IMR-90 (cell line): ENCODE measurements around the gene UGGT1. TPM values are rescaled to one million over a fixed set of nuclear protein-coding genes. Genes with fewer than 3 reads are reported as not detected.

Experiments used
- ATAC-seq: fragments of 200-7000 bp; cut with Tn5 transposase; 2 replicates; pipeline ENCODE4 v1.9.1; 2020; ENCODE audit warnings: low read depth, mild to moderate bottlenecking, moderate library complexity
- BruUV-seq: library from RNA; stranded (reverse); fragments of 400-500 nt; replicated peaks from 2 replicates; lab custom pipeline; 2021; lab: Mats Ljungman, UMichigan
- CTCF ChIA-PET: fragments of 300-600 bp; formaldehyde crosslinking; extraction: SDS; loops from one replicate; lab custom pipeline; 2021; ENCODE audit warnings: antibody characterized with exemption; lab: Yijun Ruan, JAX
- POLR2A ChIA-PET: fragments of 300-600 bp; sonication (Branson Sonifier 250); formaldehyde crosslinking; loops from one replicate; lab custom pipeline; 2022; ENCODE audit warnings: antibody characterized with exemption; ENCODE audit not compliant: unreplicated experiment; lab: Charles Lee
- DNase-seq: peaks from one replicate; pipeline ENCODE4 v3.0.0; 2013
- H2AFZ ChIP-seq: replicated peaks from 2 replicates; pipeline ENCODE3; 2013; ENCODE audit warnings: low read length, mild to moderate bottlenecking; ENCODE audit not compliant: poor library complexity
- H2AK5ac ChIP-seq: 2 replicates; pipeline ENCODE4 v1.6.1; 2013; ENCODE audit warnings: low read depth, low read length, inconsistent platforms
- H2AK9ac ChIP-seq: replicated peaks from 2 replicates; pipeline ENCODE3; 2013; ENCODE audit warnings: mild to moderate bottlenecking, low read depth, low read length, moderate library complexity; ENCODE audit not compliant: poor library complexity
- H2BK120ac ChIP-seq: 2 replicates; pipeline ENCODE4 v1.6.1; 2013; ENCODE audit warnings: low read depth, low read length, inconsistent platforms
- H2BK15ac ChIP-seq: 3 replicates; pipeline ENCODE4 v1.6.1; 2013; ENCODE audit warnings: low read depth, low read length, inconsistent platforms
- H2BK20ac ChIP-seq: 2 replicates; pipeline ENCODE4 v1.6.1; 2013; ENCODE audit warnings: low read depth, mild to moderate bottlenecking, inconsistent platforms, low read length, moderate library complexity
- H2BK5ac ChIP-seq: 2 replicates; pipeline ENCODE4 v1.6.1; 2013; ENCODE audit warnings: mild to moderate bottlenecking, low read depth, low read length, inconsistent platforms; ENCODE audit not compliant: poor library complexity, severe bottlenecking
- H3K14ac ChIP-seq: replicated peaks from 2 replicates; pipeline ENCODE4 v1.6.1; 2013; ENCODE audit warnings: low read depth, low read length, inconsistent platforms
- H3K18ac ChIP-seq: 2 replicates; pipeline ENCODE4 v1.6.1; 2013; ENCODE audit warnings: low read depth, low read length, control low read depth
- H3K23ac ChIP-seq: 2 replicates; pipeline ENCODE4 v1.6.1; 2013; ENCODE audit warnings: low read depth, low read length, inconsistent platforms
- H3K27ac ChIP-seq: 2 replicates; pipeline ENCODE4 v1.5.1; 2013; ENCODE audit warnings: mild to moderate bottlenecking, control low read depth, low read length; ENCODE audit not compliant: insufficient read depth
- H3K27me3 ChIP-seq: 2 replicates; pipeline ENCODE4 v1.6.1; 2013; ENCODE audit warnings: low read length; ENCODE audit not compliant: control insufficient read depth, insufficient read depth
- H3K36me3 ChIP-seq: 2 replicates; pipeline ENCODE4 v1.6.1; 2013; ENCODE audit warnings: low read length, mixed read lengths; ENCODE audit not compliant: control insufficient read depth, insufficient read depth
- H3K4ac ChIP-seq: 2 replicates; pipeline ENCODE4 v1.6.1; 2013; ENCODE audit warnings: low read depth, low read length, inconsistent platforms
- H3K4me1 ChIP-seq: 2 replicates; pipeline ENCODE4 v1.6.1; 2013; ENCODE audit warnings: low read length, mixed read lengths; ENCODE audit not compliant: control insufficient read depth, insufficient read depth
- H3K4me2 ChIP-seq: 2 replicates; pipeline ENCODE4 v1.6.1; 2013; ENCODE audit warnings: low read depth, mild to moderate bottlenecking, control low read depth, low read length, moderate library complexity
- H3K4me3 ChIP-seq: 2 replicates; pipeline ENCODE4 v1.5.1; 2013; ENCODE audit warnings: low read depth, mild to moderate bottlenecking, control low read depth, low read length, moderate library complexity; ENCODE audit not compliant: insufficient read depth
- H3K56ac ChIP-seq: 2 replicates; pipeline ENCODE4 v1.6.1; 2013; ENCODE audit warnings: low read length, inconsistent platforms; ENCODE audit not compliant: insufficient read depth; ENCODE audit errors: extremely low read depth
- H3K79me1 ChIP-seq, 2 experiments: 2 replicates each; pipeline ENCODE4 v1.6.1; 2013; ENCODE audit warnings: low read length in 2 of 2, inconsistent platforms in 1 of 2, low read depth in 1 of 2
- H3K9ac ChIP-seq: 2 replicates; pipeline ENCODE4 v1.6.1; 2013; ENCODE audit warnings: low read depth, low read length, control low read depth
- H3K9me1 ChIP-seq: 2 replicates; pipeline ENCODE4 v1.6.1; 2013; ENCODE audit warnings: low read length, inconsistent platforms; ENCODE audit not compliant: insufficient read depth
- H3K9me3 ChIP-seq: 2 replicates; pipeline ENCODE4 v1.6.1; 2013; ENCODE audit warnings: low read length; ENCODE audit not compliant: control insufficient read depth, insufficient read depth
- H4K20me1 ChIP-seq: 2 replicates; pipeline ENCODE4 v1.6.1; 2013; ENCODE audit warnings: low read length, inconsistent platforms; ENCODE audit not compliant: insufficient read depth
- H4K5ac ChIP-seq: 2 replicates; pipeline ENCODE4 v1.6.1; 2013; ENCODE audit warnings: mild to moderate bottlenecking, low read depth, low read length, control low read depth
- H4K8ac ChIP-seq, 2 experiments: 2 replicates each; pipeline ENCODE4 v1.6.1; 2013; ENCODE audit warnings: low read depth in 2 of 2, low read length in 2 of 2, control low read depth in 1 of 2, inconsistent platforms in 1 of 2
- H4K91ac ChIP-seq: 2 replicates; pipeline ENCODE4 v1.6.1; 2013; ENCODE audit warnings: low read depth, low read length, inconsistent platforms; ENCODE audit not compliant: insufficient read depth
- CEBPB ChIP-seq: IDR thresholded peaks from 2 replicates; pipeline ENCODE4 v1.6.1; 2012; ENCODE audit warnings: low read depth, low read length, improper control_type of control experiment
- CHD1 ChIP-seq: IDR thresholded peaks from 2 replicates; pipeline ENCODE4 v1.6.1; 2012; ENCODE audit warnings: low read depth, low read length, improper control_type of control experiment
- FOS ChIP-seq: fragments of 150-350 bp; IDR thresholded peaks from 2 replicates; pipeline ENCODE4 v1.6.1; 2016; ENCODE audit warnings: low read depth, low read length
- MAZ ChIP-seq: IDR thresholded peaks from 2 replicates; pipeline ENCODE4 v1.6.1; 2012; ENCODE audit warnings: low read depth, mild to moderate bottlenecking, low read length, improper control_type of control experiment, moderate library complexity, borderline replicate concordance
- MXI1 ChIP-seq: IDR thresholded peaks from 2 replicates; pipeline ENCODE4 v1.6.1; 2012; ENCODE audit warnings: low read depth, mild to moderate bottlenecking, low read length, moderate library complexity, borderline replicate concordance
- NFE2L2 ChIP-seq: fragments of 150-350 bp; IDR thresholded peaks from 2 replicates; pipeline ENCODE4 v1.6.1; 2016; ENCODE audit warnings: low read depth, mild to moderate bottlenecking, low read length
- POLR2A ChIP-seq: IDR thresholded peaks from 2 replicates; pipeline ENCODE4 v1.6.1; 2012; ENCODE audit warnings: mild to moderate bottlenecking, low read depth, low read length
- RAD21 ChIP-seq: IDR thresholded peaks from 2 replicates; pipeline ENCODE4 v1.6.1; 2012; ENCODE audit warnings: low read length, improper control_type of control experiment
- RCOR1 ChIP-seq: IDR thresholded peaks from 2 replicates; pipeline ENCODE4 v1.6.1; 2012; ENCODE audit warnings: mild to moderate bottlenecking, low read length, improper control_type of control experiment; ENCODE audit not compliant: insufficient replicate concordance
- RFX5 ChIP-seq: IDR thresholded peaks from 2 replicates; pipeline ENCODE4 v1.8.0; 2012; ENCODE audit warnings: low read depth, mild to moderate bottlenecking, low read length, moderate library complexity
- SMC3 ChIP-seq: fragments of 150-350 bp; IDR thresholded peaks from 2 replicates; pipeline ENCODE4 v1.6.1; 2016; ENCODE audit warnings: low read depth, mild to moderate bottlenecking, antibody characterized with exemption, low read length, moderate library complexity
- USF2 ChIP-seq: fragments of 150-350 bp; IDR thresholded peaks from 2 replicates; pipeline ENCODE4 v1.6.1; 2017; ENCODE audit warnings: mild to moderate bottlenecking, antibody characterized with exemption, low read length, low read depth
- WGBS, 2 experiments: methylation state at CpG; one replicate each; pipeline versions ENCODE4 v1.1.5 to v1.1.7; 2013; ENCODE audit warnings: missing lambda C conversion rate in 2 of 2; ENCODE audit not compliant: insufficient read length in 1 of 2; ENCODE audit errors: extremely low coverage in 2 of 2; 5-methylcytosine and 5-hydroxymethylcytosine counted together
- dilution Hi-C: fragments of 300-500 bp; cut with HindIII; formaldehyde crosslinking; loops from one replicate; pipeline ENCODE4 v1.14.3; 2018; ENCODE audit warnings: low sequenced_read_pairs; ENCODE audit not compliant: unreplicated experiment
- in situ Hi-C: fragments of 300-500 bp; cut with MboI; formaldehyde crosslinking; loops from 3 replicates; pipeline ENCODE4 v1.14.3; 2019; ENCODE audit warnings: low sequenced_read_pairs, inconsistent platforms, mixed read lengths
- intact Hi-C: fragments of 100-400 bp; cut with micrococcal nuclease; formaldehyde crosslinking; loops from 2 replicates; pipeline ENCODE4 v1.10.0; 2022
- polyA plus RNA-seq, 3 experiments: library from polyadenylated mRNA; depleted of rRNA; stranded (reverse); fragments of >200 nt; gene quantifications; 2 replicates each; pipeline ENCODE4 v1.2.3, GENCODE V29; 2012; ENCODE audit warnings: low replicate concordance in 1 of 3
- total RNA-seq: library from RNA; depleted of rRNA; stranded (reverse); fragments of >200 nt; gene quantifications from 2 replicates; pipeline ENCODE4 v1.2.3, GENCODE V29; 2012
- TF ChIP-seq, protein P1 (sequence below): fragments of 150-350 bp; IDR thresholded peaks from 2 replicates; pipeline ENCODE4 v1.6.1; 2016; ENCODE audit warnings: low read depth, mild to moderate bottlenecking, low read length, moderate library complexity, borderline replicate concordance

The UGGT1 gene
- total and polyA plus RNA-seq, 2 of the 4 experiments (the other 2 are of a cell fraction): 26.1 to 71.3 TPM

GRCh38 chr2:128158176-128158575 lies 67.2 kb downstream of the UGGT1 start:
- ATAC-seq (no peak), DNase-seq (no peak)
- BruUV-seq: no TSS peak
- Histone ChIP-seq H2AK5ac (no peak overlapping the region), H3K4me2 (no peak overlapping the region), H4K91ac (no peak overlapping the region), H2BK15ac (no peak overlapping the region), H3K9ac (no peak overlapping the region), H2BK5ac (no peak overlapping the region), H4K5ac (no peak overlapping the region), H3K4ac (no peak overlapping the region), H2AK9ac (no peak overlapping the region), H2AFZ (no peak overlapping the region), H3K36me3 (peaks cover 18% of the 10 kb centered on the region), H3K9me3 (no peaks in the 10 kb centered on the region), H3K27me3 (no peaks in the 10 kb centered on the region), H2BK20ac (no peak overlapping the region), H2BK120ac (no peak overlapping the region), H3K23ac (no peak overlapping the region), H4K8ac (no peak overlapping the region), H3K4me3 (no peak overlapping the region), H3K27ac (no peak overlapping the region), H3K4me1 (peaks cover 3% of the 10 kb centered on the region; the same call in 1 of the 2 replicates), H4K20me1 (no peaks in the 10 kb centered on the region), H3K56ac (no peak overlapping the region), H3K79me1 (peaks cover 6 to 8% of the 10 kb centered on the region in 2 experiments; a peak in 2 of 4 replicates), H3K18ac (no peak overlapping the region), H3K9me1 (peaks cover 8% of the 10 kb centered on the region; the same call in 1 of the 2 replicates), H3K14ac (no peak overlapping the region)
- dilution Hi-C loops (no loop called here), in situ Hi-C loops (loop anchor here (25.0 kb wide), 1 partner anchor 1704 kb away; no protein-coding TSS in a partner anchor), intact Hi-C loops (no loop called here)
- POLR2A ChIA-PET: no interaction called here
- CTCF ChIA-PET: no interaction called here
- TF ChIP-seq, protein P1, sequence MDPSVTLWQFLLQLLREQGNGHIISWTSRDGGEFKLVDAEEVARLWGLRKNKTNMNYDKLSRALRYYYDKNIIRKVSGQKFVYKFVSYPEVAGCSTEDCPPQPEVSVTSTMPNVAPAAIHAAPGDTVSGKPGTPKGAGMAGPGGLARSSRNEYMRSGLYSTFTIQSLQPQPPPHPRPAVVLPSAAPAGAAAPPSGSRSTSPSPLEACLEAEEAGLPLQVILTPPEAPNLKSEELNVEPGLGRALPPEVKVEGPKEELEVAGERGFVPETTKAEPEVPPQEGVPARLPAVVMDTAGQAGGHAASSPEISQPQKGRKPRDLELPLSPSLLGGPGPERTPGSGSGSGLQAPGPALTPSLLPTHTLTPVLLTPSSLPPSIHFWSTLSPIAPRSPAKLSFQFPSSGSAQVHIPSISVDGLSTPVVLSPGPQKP: no peak
- TF ChIP-seq FOS (no peak), MAZ (no peak), RAD21 (no peak), USF2 (no peak), CEBPB (no peak), MXI1 (no peak), CHD1 (no peak), NFE2L2 (no peak), POLR2A (no peak), RCOR1 (no peak), RFX5 (no peak), SMC3 (no peak)
- WGBS, 2 experiments: no CpG with 5 or more reads among the region's 1 CpG
